HG02973 (cell line): Measurements from ENCODE around the gene ITGB5.
"Not testable (repeated sequence)": the region's sequence is repeated elsewhere in the genome, so short reads cannot be mapped to it uniquely, and the experiment has no call there.

ENCODE experiments used
- ATAC-seq: cut with Tn5 transposase; IDR thresholded peaks from one replicate; pipeline ENCODE4 v1.9.1; 2021; ENCODE audit warnings: moderate library complexity; ENCODE audit not compliant: unreplicated experiment

Gene ITGB5

DNA sequence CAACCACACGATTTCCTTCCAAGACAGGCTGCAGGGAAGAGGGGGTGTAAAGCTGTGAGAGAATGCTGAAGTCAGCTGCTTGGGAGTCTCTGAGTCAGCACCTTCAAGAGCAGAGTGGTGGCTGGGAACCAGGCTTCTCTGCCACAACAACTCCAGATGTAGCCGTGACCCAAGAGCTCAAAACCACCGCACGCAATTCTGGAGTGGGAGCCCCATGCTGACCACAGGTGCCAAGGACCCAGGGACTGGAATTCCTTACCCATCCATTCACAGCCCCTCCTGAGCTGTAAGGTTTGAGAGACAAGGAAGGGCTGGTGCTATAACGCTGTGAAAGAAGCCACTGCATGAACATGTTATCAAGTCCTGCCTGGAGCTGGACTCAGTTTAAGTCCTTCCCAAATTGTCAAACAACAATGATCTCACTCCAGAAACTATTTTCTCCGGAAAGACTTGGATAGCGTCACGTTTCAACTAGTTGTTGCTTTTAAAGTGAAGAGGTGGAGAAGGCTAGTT is 95.5 kb downstream of the ITGB5 start:
- no peak for ATAC-seq

DNA sequence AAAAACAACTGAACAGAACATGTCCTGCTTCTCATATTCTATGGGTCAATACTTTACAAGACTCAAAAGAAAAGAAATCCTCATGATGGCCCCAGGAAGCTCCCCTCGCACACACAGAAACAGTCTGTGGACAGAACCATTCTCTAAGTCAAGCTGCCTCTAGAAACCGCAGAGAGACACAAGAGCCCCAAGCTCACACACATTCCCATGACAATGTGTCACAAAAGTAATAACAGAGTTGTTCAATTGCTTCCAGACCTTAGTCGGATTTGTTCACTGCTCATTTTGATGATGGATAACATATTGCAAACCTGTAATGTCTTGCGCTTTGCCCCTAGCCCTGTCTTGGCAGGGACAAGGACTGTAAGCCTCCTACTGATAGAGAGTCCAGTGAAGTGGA is 96.0 kb downstream of the ITGB5 start:
- ATAC-seq, result no peak

DNA sequence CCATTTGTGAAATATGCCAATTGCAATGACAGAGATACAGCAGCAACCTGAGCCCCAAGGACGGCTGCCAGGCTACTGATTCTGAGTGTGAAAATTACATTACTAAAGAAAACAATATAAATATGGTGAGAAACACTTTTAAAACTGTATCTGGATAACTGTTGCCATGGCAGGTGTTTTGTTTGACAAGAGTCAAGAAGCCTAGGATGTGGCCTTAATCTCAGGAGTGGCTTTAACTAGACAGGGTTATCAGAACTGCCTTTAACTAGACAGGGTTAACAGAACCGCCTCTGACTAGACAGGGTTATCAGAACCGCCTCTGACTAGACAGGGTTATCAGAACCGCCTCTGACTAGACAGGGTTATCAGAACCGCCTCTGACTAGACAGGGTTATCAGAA is 98.1 kb downstream of the ITGB5 start:
- not testable (repeated sequence) for ATAC-seq

DNA sequence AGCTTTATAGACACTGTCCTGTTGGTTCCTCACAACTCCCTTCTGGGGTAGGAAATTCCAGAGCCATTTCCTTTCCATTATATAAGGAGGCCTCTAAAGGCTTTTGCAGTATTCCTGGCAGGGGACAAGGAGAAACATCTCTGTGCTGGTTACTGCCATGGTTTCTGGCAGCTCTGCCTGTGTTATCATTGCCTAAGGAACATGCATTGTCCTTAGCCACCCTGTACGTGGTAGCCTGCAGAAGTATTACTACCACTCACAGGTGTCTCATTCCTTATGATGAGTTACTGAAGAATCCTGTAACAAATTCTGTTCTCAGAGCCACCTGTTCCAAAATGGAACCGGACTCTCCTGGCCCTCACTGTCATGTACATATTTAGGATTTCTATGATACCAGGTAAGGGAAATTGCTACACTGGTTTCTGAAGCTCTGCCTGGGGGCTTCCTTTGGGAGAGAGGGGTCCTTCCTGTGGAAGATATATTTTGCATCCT is 98.9 kb downstream of the ITGB5 start:
- no peak for ATAC-seq

DNA sequence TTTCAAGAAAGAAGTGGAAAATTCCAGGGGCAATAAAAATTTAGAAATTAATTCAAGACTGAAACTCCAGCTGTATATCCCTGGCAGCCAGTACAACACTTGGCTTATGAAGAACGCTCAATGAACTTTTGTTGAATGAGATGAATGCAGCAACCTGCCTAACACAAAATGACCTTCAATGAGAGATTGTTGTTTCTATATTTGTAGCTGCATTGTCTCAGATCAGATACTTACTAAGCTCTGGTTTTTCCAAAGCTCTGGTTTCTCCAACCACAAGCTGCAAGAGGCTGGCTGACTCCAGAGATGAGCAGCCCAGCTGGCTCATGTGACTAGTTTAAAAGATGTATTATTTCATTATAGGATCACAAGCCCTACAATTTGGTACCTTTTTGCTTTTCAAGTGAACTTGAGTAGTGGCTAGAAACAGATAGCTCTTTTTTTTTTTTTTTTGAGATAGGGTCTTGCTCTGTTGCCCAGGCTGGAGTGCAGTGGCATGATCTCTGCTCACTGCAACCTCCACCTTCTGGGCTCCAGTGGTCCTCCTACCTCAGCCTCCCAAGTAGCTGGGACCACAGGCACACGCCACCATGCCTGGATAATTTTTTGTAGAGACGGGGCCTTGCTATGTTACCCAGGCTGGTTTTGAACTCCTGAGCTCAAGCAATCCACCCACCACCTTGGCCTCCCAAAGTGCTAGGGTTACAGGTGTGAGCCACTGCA is 99.5 kb downstream of the ITGB5 start:
- ATAC-seq, result no peak

DNA sequence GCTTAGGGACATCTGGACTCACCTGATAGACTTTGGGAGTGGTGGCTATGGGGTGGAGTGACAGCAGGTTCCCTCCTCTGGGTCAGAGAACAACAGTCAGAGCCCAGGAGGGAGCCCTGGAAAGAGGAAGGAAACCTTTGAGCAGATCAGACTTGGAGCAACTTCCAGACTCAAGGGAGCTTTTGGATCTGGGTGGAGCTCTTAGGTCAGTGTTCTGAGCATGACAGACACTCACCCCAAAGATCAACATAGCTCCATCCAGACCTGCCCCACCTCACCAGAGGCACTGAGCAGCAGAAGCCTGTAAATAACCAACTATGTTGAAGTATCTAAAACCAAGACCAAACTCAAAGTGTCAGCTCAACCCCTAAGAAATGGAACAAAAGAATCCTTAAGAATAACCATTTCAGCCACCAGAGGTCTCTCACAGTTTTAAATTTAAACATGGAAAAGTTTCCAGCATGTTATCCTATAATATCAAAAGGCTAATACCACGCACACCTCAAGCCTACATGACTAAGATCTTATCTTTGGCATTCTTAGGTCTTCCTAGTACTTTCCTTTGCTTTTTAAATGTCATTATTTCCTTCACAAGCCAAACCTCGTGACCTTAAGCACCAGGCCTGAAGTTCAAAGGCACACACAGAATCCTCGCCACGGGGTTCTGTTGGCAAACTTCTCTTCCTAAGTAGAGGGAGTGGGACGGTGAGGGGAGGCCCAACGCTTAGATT is 100.5 kb downstream of the ITGB5 start:
- ATAC-seq, result no peak

DNA sequence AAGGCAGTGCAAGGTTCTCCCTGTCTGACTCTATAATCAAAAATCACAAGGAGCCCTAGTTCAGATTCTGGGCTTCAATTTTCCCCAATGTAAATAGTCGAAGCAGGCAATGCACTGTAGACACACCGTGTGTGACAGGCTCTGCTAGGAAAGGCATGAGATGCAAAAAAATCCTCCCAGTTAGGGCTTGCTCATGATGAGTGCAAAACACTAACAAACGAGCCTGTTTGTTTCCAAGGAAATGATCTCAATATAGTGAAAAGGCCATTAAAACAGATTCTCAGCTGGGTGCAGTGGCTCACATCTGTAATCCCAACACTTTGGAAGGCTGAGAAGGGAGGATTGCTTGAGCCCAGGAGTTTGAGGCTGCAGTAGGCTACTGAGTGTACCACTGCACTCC is 101.2 kb downstream of the ITGB5 start:
- no peak for ATAC-seq

DNA sequence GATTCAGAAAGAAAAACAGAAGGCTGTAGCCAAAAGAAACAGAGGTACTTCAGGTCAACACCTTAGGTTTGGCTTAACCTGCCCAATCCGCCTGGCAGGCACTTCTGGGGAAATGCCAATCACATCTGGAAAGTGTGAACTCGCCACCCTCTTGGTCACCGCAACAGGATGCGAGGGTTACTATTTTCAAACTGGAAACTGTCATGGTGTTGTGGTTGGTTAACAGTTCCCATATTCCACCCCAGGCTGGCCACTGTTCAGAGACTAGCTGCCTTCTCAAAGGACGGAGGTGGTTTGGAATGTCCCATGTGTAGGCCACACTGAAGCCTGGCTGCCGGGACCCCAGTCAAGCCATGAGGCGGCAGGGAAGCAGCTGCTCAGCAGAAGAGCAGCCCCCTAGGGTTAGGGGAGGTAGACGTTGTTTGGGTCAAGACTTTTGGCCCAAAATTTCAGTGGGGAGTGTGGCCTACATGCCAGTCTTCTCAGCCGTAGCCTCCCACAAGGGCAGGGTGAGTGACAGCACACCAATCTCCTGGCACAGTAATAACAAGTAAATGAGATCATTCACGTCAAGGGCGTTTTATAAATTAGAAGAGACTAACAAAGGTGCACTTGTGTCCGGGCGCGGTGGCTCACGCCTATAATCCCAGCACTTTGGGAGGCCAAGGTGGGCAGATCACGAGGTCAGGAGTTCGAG is 102.3 kb downstream of the ITGB5 start:
- ATAC-seq, result no peak

DNA sequence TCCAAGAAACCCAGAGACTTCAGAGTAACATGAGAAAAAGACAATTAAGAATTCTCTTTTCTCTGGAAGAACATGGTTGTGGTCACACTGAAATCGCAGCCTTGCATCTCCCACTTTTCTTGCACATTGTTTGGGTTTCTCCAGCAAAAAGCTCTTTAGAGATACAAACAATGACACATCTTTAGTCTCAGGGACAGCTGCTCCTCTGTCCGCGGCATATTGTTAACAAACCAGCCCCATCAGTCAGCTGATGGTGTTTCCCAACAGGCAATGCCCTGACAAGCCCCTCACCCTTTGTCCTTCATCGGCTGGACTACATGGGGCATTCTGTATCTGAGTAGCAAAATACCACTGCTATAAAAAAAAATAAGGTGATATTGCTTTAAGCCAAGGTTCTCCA is 103.5 kb downstream of the ITGB5 start:
- no peak for ATAC-seq

DNA sequence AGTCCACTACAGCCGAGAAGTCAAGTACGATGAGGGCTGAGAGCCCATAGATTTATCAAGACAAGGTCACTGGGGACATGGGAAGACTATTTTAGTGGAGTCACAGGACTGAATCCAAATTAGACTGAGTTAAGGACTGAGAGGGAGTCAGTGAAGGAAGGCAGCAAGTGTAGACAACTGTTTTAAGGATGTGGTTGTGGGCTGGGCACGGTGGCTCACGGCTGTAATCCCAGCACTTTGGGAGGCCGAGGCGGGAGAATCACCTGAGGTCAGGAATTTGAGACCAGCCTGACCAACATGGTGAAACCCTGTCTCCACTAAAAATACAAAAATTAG is 104.8 kb downstream of the ITGB5 start:
- not testable (repeated sequence) for ATAC-seq

DNA sequence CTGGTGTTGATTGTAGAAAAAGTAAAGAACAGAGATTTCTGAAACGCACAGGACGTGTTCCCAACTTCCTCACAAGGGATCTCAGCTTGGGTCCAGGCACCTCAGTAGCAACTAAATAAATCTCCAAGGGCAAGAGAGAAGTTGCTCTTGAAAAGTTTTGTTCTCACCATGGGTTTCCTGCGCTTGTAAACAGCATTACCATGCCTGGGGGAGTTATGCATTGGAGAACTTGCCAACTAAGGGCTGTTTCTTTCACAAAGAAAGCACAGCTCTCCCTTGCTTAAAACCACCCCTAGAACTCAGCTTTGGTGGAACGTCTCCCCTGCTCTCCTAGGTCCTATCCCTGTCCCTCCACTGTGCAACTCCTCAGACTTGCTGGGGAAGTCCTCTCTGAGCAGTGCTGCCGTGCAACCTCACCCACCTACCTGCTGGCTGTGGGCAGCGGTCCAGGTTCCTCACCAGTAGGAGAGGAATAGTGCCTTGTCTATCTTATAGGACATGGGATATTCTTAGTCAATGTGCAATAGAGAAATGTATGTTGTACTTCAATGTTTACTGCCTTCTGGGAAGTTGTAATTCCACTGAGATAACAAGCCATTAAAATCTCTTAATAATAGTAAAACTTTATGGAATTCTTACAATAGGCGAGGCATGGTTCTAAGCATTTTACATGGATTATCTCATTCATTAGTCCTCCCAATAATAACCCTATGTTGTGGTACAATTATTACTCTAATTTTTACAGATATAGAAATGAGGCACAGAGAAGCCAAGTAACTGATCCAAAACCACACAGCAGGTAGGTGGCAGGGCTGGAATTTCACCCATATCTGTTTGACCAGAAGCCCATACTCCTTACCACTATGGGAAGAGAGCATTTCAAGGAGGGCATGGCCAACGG is 105.4 kb downstream of the ITGB5 start:
- no peak for ATAC-seq

DNA sequence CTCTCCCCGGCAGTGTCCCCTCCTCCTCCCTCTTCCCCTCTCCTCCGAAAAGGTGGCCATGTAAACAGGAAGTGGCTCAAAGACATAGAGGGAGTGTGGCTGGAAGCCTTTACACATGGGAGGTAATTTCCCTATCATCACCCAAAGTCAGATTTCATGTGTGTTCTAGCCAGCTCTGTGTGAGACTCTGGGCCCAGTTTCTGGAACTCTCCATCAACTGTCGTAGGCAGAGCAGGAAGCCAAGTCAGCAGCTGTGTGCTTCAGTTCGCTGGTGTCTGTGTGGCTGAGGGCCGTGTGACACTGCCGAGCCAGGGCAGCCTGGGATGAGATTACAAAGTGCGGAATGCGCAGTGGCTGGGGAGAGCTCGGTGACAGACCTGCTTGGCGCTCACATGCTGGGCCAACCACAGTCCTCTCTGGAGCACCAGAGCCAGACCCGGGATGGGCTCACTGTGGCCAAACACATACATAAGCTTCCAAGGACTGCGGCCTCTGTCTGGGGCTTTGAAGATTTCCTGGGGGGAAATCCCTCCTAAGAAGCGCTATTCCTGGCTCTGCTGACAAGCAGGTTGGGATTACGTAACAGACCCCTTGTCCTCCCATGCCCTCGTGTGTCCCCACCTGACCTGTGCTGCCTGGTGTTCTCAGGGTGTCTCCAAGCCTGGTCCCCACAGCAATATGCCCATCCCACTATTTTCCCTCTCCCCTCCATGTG is 106.2 kb downstream of the ITGB5 start:
- ATAC-seq, result no peak

DNA sequence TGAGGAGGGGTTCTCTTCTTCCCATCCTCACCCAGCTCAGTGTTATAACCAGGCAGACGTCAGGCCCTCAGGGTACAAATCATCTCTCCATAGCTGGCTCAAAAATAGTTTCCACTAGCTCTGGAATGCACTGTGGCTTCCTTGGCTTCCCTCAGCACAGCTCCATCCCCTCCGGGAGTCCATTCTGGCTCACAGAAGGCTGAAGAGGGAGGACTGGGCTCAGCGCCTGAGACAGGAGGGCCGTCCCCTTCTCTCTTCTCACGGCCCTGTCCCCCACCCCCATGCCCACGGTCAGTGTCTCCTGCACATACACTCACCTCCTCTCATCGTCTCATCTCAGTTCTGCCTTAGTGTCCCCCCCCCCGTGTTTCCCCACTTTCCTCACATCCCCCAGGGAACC is 106.8 kb downstream of the ITGB5 start:
- ATAC-seq, result no peak

DNA sequence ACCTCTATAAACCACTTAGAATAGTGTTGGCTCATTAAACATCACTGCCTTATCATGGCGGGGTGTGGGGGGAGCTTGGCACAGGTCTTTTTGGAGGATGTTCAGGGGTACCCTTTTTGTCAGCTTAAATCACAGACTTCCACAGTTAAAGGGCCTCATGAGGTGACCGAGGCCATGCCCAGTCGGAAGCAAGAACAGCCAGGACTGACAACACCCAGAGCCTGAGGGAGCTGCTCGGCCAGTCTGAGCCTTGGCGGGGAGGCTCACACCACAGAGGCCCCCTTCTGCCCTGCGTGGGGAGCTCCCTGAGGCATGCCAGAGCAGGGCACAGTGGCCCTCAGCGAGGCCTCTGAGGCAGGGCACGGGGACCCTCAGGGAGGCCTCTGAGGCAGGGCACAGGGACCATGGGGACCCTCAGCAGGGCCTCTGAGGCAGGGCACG is 107.4 kb downstream of the ITGB5 start:
- no peak for ATAC-seq

DNA sequence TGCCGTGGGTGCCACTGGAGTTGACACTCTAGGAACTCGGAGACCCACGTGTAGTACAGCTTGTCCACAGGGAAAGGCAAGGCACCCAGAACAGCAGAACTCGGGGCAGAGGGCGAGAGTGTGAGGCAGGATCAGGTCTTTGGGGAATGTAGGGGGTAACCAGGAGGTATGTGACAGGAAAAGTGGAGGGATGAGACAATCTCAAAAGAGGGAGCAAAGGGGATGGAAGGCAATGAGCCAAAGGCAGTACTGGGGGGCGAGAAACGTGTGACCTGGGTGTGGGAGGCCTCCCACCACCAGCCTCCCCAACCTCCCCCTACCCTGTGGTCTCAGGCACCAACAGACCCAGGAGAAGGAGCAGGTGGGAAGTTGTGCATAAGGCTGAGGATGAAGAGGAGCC is 108.0 kb downstream of the ITGB5 start:
- no peak for ATAC-seq

DNA sequence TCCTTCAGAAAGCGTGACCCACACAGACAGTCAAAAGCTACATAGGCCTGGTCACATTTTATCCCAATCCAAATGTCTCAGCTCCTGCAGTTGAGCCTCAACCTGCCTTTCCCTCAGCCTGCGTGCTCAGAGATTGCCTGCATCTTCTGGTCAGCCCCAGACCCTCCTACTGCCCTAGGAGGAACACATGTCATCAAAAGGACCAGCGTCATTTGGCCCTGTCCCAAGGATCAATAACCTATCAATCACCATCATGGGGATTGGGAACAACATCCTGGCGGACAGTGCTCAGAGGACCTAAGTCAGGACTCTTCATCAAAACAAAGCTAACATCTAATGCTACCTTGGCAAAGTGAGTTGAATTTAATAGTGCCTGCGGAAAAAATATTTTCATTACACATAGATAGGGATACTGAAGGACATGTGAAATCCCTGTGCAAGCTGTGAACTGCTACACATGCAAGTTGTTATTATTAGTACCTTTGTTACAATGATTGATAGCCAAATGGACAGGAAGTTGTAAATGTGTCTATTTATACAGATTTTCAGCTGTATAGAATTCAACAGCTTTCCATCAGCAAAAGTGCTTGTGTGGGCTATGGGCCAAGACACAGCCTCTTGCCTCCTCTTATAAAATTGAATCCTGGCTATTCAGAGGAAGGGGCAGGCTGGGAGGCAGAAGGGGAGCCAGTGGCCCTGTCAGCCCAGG is 109.2 kb downstream of the ITGB5 start:
- ATAC-seq, result no peak

DNA sequence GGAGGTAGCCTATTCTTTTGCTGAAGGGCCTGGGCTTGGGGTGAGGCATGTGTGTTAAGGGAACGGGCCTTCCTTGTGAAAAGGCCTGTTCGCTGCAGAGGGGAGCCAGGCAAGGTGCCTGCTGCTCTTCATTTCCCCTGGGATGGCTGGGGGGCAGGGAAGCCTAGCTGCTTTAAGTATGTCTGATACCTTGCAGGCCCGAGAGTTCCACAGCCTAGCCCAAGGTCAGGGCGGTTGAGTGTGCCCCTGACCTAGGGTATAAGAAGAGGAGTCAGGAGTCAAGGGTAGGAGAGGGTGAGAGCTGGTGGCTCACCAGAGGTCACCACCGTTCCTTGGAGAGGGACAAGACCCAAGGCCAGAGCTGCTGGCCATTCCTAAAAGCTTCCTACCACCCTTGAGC is 110.3 kb downstream of the ITGB5 start:
- no peak for ATAC-seq

DNA sequence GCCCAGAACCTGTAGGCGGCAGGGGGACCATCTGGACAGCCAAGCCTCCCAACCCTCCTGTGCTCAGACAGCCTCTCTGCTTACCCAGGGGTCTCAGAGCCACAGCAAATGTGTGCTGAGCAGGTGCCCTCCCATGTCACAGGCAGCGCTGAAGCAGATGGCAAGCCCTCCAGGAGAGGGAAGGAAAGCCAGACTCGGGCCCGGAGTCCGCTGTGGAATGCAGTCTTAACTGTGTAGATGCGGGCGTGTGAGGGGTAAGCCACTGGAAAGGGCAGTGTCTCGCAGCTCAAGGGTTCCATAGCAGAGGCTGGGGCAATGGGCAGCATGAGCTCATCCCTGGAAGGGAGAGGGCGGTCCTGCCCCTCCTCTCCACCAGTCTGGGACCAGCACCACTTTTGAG is 111.3 kb downstream of the ITGB5 start:
- no peak for ATAC-seq

DNA sequence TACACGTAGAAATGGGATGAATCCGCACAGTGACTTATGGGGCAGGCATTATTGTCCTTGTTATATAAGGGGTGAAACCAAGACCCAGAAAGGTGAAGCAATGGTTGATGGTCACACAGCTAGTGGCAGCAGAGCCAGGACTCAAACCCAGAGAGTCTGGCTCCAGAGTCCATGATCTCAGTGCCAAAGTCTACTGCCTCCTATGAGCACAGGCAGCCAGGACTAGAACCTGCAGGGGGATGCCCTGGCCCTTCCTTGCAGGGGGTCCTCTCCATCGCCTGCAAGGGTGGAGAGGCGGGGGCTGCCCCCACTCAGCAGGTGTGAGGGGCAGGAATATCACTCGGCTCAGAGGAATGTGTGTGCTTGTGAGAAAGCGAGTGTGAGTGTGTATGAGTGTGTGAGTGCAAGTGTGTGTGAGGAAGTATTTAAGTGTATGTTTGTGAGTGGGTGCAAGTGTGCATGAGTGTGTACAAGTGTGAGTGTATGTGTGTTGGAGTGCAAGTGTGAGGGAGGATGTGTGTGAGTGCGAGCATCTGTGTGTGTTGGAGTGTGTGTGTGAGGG is 112.2 kb downstream of the ITGB5 start:
- ATAC-seq, result no peak
